ENCODE data around the gene ANXA8L1.
"Not testable (repeated sequence)": the region's sequence is repeated elsewhere in the genome, so short reads cannot be mapped to it uniquely, and the experiment has no call there.

The ANXA8L1 gene
- 0 to 0.07 (median 0) reads per million in 18 experiments for total RNA-seq

GRCh38 chr10:46375406-46375805 is at the start of gene ANXA8L1:
Gene ANXA8L1, plus strand, starts transcription at chr10:46375776. Its CDS starts 76 bp downstream, at chr10:46375852.
- DNase-seq: not testable (repeated sequence)

DNA sequence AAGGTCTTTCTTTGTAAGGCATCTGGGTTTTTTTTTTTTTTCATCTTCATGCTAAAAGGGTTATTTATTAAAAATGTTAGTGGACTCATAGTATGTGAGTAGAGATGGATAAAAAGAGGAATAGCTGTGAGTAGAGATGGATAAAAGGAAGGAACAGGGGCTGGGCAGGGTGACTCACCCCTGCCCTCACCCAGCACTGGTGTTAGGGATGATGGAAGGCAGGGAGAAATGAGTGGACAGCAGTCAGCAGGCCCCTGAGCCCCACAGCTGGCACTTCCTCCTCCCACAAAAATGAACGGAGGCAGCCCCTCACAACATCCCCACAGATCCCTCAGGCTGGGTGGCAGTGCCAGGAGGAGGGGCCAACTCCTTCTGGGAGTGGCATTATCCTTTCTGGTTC is 49.5 kb upstream of the ANXA8L1 start:
- DNase-seq: no peak

DNA sequence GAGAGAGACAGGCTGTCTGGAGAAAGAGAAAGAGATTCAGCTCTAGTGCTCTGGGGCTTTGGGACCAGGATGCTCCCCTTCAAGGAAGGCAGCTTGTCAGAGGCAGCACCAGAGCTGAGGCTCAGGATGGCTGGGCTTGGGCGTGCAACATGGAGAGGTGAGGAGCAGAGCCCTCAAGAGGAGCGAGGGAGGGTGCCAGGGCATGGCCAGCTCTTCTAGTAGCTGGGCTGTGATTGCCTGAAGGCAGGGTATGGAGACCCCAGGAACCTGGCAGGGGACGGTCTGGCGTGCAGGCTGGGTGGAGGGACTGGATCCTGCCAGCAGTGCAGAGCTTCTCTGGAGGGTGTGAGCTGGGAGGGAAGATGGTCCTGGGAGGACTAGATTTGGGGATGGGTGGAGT is 48.6 kb upstream of the ANXA8L1 start:
- no peak for DNase-seq

DNA sequence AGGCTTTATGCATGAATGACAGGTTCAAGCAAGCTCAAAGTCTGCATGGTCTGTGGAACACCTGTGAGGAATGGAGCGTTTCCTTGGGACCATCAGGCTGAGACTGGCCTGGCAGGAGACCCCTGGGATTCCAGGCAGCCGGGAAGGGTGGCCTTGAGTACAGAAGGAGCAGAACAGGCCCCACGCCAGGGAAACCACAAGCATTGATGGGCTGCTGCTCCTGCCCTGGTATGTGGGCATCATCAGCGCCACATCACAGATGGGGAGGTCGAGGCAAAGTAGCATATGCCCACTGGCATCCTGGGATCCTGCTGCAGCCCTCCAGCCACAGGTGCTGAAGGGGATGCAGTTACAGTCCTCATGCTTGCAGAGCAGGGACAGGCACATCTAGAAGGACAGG is 47.9 kb upstream of the ANXA8L1 start:
- no peak for DNase-seq

DNA sequence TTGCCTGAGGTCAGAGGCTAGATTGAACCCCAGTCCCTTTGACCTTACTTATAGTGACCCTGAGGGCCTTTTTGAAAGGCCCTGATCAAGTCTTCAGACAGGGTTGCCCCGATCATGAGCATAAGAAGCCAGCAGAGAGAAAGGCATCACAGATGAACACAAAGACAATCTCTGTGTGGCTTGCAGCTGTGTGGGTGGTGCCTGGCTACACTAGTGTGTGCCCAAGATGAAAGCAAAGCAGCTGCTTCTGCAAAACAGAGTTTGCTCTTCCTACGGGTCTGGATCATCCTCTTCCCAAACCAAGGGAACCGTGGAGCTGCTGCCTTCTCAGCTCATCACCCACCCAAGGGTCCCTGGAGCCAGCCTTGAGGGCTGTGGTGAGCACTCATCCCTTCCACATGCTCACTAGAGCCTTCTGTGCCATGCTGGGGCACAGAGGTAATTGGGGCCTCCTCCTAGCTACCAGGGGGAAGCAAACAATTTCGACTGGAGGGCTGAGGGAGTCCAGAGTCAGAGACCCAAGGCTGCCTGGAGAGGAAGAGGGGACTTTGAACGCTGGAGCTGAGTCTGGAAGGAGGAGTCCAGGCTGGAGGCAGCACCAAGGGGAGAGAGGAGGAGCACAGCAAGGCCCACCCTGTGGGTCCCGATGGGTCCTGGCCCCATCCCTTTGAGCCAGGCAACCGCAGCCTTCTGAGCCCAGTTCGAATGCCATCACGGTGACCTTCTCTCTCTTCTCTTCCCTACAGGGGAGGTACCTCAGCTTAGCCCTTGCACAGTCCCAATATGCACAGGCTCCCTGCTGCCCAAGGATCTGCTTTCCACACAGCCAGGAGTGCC is 46.5 kb upstream of the ANXA8L1 start:
- peak in 1 of 2 donors; percentile 62 for DNase-seq

DNA sequence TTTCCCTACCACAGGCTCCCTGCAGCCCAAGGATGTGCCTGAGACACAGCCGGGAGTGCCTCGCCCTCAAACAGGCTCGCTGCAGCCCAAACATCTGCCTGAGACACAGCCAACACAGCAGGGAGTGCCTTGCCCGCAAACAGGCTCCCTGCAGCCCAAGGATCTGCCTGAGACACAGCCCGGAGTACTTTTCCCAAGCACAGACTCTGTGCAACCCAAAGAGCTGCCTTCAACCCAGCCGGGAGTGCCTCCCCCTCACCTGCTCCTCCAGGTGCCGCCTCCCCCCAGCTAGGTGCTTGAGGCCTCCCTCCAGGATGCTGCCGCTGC is 45.9 kb upstream of the ANXA8L1 start:
- no peak for DNase-seq

GRCh38 chr10:46330894-46331293 is 44.7 kb upstream of the ANXA8L1 start:
- DNase-seq: peak in 1 of 2 donors; percentile 55

- not testable (repeated sequence) for DNase-seq
These were observed 10.1 kb upstream of the ANXA8L1 start for GRCh38 chr10:46365484-46365883.

GRCh38 chr10:46367209-46367608 is 8.4 kb upstream of the ANXA8L1 start:
- not testable (repeated sequence) for DNase-seq

- DNase-seq: not testable (repeated sequence)
These were observed 7.8 kb upstream of the ANXA8L1 start for GRCh38 chr10:46367666-46368240.

- DNase-seq: not testable (repeated sequence)
These were observed 6.6 kb upstream of the ANXA8L1 start for GRCh38 chr10:46368956-46369355.

DNA sequence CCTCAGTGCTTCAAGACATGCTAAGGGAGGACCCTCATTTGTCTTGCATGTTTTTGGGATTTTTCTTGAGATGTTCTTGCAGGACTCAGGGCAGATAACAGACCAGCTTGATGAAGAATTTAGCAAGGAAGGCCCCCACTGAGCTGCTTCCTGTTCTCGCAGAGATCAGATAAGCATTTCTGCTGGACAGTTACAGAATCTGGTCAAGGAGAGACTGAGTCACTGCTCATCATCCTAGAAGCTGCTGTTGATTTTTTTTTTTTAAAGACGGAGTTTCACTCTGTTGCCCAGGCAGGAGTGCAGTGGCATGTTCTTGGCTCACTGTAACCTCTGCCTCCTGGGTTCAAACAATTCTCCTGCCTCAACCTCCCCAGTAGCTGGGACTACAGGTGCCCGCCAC is 1.2 kb upstream of the ANXA8L1 start:
- not testable (repeated sequence) for DNase-seq

GRCh38 chr10:46377022-46377421 is 1.4 kb downstream of the ANXA8L1 start:
- DNase-seq: not testable (repeated sequence)

GRCh38 chr10:46377651-46378050 is 2.1 kb downstream of the ANXA8L1 start:
- DNase-seq: not testable (repeated sequence)

DNA sequence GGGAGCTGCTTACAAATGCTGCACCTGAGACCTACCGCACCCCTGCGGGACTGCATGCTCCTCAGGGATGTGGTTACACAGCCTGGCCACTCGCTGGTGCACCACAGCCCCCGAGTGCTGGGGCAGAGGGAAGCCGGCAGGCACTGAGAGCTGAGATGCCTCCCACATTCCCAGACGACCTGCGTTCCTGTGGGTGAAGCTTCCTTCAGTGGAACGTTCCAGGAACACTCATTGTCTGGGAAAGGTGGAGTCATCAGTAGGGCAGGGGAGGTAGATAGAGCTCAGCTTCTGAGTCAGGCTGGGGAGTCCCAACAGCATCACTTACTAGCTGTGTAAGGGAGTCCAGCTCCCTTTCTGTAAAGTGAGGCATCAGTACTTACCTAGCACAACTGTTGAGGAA is 2.5 kb downstream of the ANXA8L1 start:
- not testable (repeated sequence) for DNase-seq

GRCh38 chr10:46379233-46379848 is 3.8 kb downstream of the ANXA8L1 start:
- not testable (repeated sequence) for DNase-seq

DNA sequence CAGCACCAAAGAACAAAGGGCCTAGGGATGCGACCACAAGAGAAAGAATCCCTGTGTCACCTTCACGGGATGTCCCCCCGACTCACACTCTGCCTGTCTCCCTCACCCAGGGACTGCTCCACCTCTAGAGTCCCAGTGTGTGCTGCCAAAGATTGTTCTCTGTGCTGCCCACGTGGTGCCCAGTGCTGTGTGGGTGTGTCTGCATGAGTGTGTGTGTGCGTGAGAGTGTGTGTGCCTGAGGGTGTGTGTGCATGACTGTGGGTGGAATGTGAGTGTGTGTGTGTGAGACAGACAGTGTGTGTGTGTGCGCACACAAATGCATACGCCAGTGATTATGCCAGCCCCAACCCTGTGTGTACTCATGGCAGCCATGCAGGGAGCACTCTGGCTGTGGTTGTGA is 10.3 kb downstream of the ANXA8L1 start:
- DNase-seq: not testable (repeated sequence)

- DNase-seq: not testable (repeated sequence)
These were observed 11.1 kb downstream of the ANXA8L1 start for GRCh38 chr10:46386694-46387093.

DNA sequence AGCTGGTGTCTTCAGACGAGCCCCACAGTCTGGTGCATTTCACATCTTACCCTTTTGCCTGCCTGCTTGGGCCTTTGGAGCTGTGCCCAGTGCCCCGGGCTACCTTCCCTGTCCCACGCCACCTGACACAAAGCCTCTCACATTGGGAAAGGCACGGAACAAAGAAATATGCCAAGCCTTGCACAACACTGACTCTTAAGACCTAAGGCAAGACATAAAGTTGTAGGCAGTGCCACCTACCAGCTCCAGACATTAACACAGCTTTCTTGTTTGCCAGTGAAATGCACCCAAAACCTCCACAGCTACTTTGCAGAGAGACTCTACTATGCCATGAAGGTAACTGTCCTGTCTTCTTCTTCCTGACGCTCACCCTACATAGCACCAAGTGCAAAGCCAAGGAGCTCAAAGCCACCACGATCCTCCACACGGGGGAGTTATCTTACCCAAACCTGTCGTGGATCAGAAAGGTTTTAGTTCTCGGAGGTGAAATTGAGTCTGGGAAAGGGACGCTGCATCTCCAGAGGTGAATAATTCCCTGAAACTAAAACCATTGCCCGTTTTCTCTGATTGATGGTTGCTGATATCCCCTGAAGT is 11.8 kb downstream of the ANXA8L1 start:
- DNase-seq: not testable (repeated sequence)

DNA sequence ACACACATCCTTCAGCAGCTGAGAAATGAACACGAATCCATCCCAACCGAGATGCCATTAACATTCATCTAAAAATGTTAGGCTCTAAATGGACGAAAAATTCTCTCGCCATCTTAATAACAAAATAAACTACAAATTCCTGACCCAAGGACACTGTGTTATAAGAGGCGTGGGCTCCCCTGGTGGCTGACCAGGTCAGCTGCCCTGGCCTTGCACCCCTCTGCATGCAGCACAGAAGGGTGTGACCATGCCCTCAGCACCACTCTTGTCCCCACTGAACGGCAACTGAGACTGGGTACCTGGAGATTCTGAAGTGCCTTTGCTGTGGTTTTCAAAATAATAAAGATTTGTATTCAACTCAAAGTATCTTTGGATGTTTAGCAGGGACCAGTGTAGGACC is 15.8 kb downstream of the ANXA8L1 start:
- DNase-seq: not testable (repeated sequence)

DNA sequence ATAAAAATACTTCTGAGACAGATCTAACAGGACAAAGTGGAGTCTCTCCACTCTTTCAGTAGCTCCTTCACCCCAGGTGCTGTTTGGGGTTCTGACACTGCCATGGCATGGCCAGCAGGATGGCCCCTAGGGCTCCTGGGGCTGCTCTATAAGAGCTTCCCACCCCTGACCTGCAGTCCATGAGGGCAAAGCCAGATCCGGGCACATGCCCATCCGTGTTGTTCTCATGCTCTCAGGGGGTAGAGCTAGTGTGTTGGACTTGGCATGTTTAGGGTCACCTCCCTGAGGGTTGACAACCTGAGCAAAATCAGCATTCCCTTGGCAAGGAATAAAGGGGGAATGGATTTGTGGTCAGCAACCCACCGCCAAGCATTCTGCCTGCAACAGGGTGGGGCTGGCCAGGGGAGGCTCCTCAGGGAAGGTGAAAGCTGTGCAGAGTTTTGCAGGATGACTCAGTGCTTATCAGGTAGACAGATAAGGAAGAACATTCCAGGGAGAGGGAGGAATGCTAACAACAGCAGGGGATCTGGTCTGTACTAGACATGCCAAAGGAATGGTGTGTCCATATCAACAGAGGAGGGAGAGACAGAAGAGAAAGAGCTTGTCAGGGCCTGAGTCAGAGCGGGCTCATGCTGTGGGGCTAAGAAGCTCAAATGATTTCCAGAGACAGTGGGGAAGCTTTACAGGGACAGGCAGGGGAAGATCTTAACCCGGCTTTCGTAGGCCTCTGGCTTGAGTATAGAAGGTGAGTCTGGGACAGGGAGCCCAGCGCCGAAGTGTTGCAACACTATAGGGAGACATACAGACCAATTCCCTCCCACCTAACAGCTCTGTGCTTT is 21.1 kb downstream of the ANXA8L1 start:
- not testable (repeated sequence) for DNase-seq

GRCh38 chr10:46397767-46398166 is 22.2 kb downstream of the ANXA8L1 start:
- not testable (repeated sequence) for DNase-seq

Data from inflammatory macrophage (primary cell).